Activated CD8-positive, alpha-beta memory T cell treated with anti-CD3 and anti-CD28 coated beads for 1 hour (primary cell): Measurements from ENCODE around the gene TRIM71.

Experiments
- DNase-seq, 2 donors: peaks; one replicate each; pipeline ENCODE4 v3.0.0-alpha.2; 2020; ENCODE audit warnings: low read depth in 1 of 2; ENCODE audit errors: extremely low read depth in 1 of 2

TRIM71 gene

GRCh38 chr3:32862936-32863487 lies 45.2 kb downstream of the TRIM71 start:
- no peak for DNase-seq

- DNase-seq = no peak
These were observed 47.6 kb downstream of the TRIM71 start for GRCh38 chr3:32865383-32865782.

GRCh38 chr3:32866533-32866932 lies 48.7 kb downstream of the TRIM71 start:
- no peak for DNase-seq

GRCh38 chr3:32867954-32868353 lies 50.2 kb downstream of the TRIM71 start:
- no peak for DNase-seq

GRCh38 chr3:32868719-32869512 lies 51.1 kb downstream of the TRIM71 start:
- no peak for DNase-seq

DNA sequence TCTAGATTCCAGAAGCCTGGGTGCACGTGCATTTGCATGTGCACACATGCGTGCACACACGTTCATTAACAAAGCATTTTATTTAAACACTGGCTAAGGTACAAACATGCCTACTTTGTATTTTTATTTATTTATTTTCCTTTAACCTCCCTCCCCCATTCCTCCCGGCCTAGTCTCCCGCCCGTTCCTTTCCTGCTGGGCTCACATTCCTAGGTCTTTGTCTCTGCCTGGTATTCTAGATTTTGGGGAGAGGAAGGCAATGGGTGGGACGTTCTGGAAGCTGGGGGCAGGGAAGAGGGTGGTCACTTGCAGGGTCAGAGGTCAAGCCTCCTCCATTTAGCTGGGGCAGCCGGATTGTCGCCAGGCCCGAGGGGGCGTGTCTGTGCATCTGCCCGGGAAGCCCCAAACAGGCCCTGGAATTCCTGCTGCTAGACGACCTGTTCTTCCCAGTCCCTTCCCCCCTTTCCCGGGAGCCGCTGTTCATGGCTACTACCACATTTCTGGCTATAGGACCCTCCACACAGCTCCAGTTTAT lies 51.8 kb downstream of the TRIM71 start:
- no peak for DNase-seq

DNA sequence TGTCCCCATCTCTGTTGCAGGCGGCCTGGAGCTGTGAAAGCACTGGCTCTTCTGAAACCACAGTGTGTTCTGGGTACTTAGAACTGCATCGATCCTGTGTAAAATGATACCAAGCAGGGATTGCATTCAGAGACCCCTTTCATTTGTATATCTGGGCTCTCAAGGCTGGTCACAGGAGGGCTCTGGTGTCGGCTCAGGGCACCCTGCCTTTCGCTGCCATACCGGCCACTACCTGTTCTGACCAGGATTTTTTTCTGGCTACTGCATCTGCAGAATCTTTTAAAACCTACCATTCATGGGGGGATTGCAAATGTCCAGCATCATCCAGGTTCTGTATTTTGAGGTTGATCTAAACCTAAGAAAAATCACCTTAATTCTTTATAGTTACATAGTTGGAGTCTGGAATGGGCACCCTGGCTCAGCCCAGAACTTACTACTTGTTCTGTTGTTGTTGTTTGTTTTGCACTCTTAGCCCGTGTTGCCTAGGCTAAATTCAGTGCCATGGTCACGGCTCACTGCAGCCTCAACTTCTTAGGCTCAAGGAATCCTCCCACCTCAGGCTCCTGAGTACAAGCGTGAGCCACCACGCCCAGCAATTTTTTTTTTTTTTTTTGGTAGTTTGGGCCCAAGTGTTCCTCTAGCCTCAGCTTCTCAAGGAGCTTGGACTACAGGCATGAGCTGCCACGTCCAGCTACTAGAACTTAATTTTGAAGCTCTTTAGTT lies 52.7 kb downstream of the TRIM71 start:
- no peak for DNase-seq

- no peak for DNase-seq
These were observed 53.5 kb downstream of the TRIM71 start for GRCh38 chr3:32871273-32871672.

GRCh38 chr3:32872487-32873382 lies 54.9 kb downstream of the TRIM71 start:
- no peak for DNase-seq

DNA sequence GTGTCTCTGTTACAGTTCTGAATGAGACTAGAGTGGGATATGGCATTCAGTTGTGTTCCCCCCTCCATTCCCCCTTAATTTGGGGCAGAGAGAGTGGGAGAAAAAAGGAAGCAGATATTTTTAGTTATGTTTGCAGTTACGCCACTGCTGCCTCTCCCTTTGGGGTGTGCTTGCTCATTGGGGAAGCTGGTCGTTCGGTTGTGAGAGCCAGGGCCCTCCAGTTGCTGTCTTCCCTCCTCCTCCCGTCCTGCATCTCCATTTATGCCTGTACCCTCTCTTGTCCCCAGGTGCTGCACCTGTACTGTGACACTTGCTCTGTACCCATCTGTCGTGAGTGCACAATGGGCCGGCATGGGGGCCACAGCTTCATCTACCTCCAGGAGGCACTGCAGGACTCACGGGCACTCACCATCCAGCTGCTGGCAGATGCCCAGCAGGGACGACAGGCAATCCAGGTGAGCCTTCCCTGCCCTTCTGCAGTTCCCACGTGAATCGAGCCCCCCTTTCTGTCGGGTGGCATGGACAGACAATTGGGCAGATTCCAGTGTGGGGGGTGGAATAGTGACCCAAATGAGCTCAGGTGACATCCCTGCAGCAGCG lies 55.8 kb downstream of the TRIM71 start:
- DNase-seq = no peak

- no peak for DNase-seq
These were observed 59.1 kb downstream of the TRIM71 start for GRCh38 chr3:32876920-32877319.

DNA sequence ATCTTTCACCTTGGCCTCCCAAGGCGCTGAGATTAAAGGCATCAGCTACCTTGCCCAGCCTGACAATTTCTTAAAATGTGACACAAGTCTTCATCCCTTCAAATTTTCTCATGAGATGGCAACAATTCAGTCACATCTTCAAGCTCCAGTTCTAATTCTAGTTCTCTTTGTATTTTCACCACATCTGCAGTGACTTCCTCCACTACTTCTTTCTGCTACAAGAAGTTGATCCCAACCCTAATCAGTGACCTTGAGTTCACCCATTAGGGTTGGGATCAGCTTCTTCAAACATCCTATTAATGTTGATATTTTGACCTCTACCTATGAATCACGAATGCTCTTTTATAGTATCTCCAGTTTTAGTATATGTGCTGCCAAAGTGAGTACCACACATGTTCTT lies 59.8 kb downstream of the TRIM71 start:
- no peak for DNase-seq

DNA sequence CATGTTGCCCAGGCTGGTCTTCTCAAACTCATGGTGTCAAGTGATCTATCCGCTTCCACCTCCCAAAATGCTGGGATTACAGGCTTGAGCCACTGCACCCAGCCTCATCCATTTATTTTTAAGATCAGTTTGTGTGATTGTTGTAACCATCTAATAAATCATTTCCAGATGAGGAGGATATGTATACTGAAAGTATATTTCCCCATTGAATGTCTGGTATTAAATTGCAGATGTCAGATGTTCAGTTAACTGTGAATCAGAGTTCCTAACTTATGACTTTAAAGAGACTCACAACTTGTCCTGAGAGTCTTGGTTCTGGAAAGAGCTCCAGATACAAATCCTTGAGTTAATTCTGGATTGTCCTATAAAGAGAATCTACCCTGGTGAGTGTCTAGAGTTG lies 62.4 kb downstream of the TRIM71 start:
- no peak for DNase-seq

DNA sequence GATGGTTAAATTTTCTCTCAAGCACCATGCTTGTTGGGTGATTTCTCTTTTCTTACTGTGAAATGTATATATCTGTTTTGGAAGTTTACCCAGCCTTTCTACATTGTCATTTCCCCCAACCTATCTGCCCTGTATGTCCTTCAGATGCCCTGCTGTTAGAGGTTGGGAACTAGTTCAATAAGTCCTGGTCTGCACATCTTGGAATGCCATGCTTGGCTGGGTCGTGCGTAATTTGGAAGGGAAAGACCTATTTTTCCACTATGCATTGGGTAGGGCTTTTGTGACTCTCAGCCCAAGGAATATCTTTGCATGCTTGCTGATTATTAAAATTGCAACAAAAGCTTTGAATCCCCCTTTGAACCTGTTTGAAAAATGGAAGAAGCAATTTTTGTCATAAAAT lies 63.8 kb downstream of the TRIM71 start:
- no peak for DNase-seq

- no peak for DNase-seq
These were observed 64.4 kb downstream of the TRIM71 start for GRCh38 chr3:32882189-32882588.

DNA sequence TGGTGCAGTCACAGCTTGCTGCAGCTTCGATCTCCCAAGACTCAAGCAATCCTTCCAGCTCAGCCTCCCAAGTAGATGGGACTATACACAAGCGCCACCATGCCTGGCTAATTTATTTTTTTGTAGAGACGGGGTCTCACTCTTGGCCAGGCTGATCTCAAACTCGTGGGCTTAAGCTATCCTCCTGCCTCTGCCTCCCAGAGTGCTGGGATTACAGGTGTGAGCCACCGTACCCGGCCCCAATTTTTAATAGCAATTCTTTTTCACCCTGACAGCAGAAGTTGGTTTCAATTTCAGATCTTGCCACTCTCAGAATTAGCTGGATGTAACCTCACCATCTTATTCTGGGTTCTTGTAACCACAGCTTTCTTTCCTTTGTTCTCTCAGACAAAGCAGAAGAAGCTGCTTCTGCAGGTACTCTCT lies 64.8 kb downstream of the TRIM71 start:
- DNase-seq = no peak

DNA sequence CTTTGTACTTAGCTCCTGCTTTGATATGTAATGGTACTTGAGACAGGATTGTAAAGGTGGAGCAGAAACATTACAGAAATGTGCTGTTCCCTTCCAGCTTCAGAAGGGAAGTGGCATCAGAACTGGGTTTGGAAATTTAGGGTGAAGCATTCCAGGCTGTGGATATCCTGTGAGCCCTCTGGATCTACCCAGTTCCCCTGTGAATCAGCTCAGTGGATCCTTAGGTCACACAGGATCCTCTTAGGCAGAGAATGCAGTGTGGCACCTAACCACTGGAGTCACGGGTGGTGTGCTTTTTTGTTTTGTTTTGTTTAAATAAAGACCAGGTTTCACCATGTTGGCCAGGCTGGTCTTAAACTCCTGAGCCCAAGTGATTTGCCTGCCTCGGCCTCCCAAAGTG lies 66.0 kb downstream of the TRIM71 start:
- DNase-seq = no peak

DNA sequence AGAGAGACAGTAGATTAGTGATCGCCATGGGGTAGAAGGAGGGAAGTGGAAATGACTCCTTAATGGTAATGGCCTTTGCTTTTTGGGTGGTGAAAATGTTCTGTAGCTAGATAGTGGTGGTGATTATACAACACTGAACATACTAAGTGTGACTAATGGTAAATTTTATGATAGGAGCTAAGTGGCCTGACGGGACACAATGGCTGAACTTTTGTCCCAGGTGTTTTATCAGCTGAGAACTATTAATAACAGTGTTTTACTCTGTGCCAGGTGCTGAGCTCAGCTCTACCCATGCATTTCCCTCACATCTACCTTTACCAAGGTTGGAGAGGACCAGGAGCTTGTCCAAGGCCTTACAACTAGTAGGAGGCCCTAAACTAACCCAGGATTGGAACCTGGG lies 66.8 kb downstream of the TRIM71 start:
- DNase-seq = no peak

DNA sequence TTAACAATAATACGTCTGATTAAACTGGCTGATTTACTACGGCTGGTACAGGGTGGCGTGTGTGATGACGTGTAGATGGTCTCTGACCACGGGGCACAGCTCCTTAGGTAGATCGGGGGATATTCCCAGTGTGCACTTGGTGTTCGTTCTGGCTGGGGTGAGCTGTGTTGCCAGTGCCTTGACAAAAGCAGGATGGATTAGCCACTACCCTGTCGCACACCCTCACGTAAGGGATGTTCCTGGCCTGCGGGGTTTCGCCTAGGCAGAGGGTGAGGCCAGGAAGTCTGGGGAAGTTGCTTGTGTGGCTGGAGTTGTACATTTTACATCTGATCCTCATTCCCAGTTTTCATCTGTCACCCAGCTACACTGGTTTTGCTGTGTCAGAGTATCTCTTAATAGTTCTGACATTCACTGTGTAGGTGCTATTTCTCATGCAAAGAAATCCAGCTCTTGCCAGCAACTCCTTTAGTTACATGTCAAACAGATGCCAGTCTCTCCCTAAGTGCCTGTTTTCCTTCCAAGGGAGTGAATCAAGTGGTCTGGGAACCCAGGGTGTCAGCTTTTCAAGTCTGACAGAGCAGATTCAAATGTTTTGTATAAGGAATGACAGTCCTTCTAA lies 67.6 kb downstream of the TRIM71 start:
- DNase-seq = no peak

- DNase-seq = no peak
These were observed 68.5 kb downstream of the TRIM71 start for GRCh38 chr3:32886296-32886695.
